ENCODE measurements around the gene SLX4IP. TPM values are rescaled to one million over a fixed set of nuclear protein-coding genes. Genes with fewer than 3 reads are reported as not detected.
A peak's percentile ranks its signal among the peaks of the same experiment; 100 is the strongest.

SLX4IP gene
- total and polyA plus RNA-seq, 2 of the 13 experiments (the other 11 are each of a cell fraction or from before 2014, with no cell fraction given) = 3.6 to 7.3 TPM

GRCh38 chr20:10651227-10651990, 216.3 kb downstream of the SLX4IP start:
- Histone ChIP-seq H3K4me3 (replicated peaks in 1 of 3; ENCODE audit: insufficient read depth in 1 of 3, low read depth in 2 of 3, low read length in 3 of 3) (no peak overlapping the region), H3K27ac (ENCODE audit: extremely low read length, insufficient read depth, low read length) (peak overlapping the region; percentile 69), H3K4me1 (ENCODE audit: insufficient read depth, low read length) (peaks cover 40% of the 10 kb centered on the region), H3K36me3 (replicated peaks in 1 of 2; ENCODE audit: control insufficient read depth in 1 of 2, insufficient read depth in 2 of 2, low read length in 2 of 2) (peaks cover 87 to 95% of the 10 kb centered on the region in 2 experiments), H3K79me2 (ENCODE audit: insufficient read depth, low read length) (peaks cover 18% of the 10 kb centered on the region), H3K9ac (ENCODE audit: insufficient read depth, low read depth, low read length) (no peak overlapping the region), H3K27me3 (ENCODE audit: control insufficient read depth in 1 of 2, insufficient read depth in 2 of 2, low read length in 2 of 2) (no peaks in the 10 kb centered on the region), H2AFZ (ENCODE audit: low read length) (no peak overlapping the region), H3K9me3 (ENCODE audit: low read length) (no peaks in the 10 kb centered on the region), H4K20me1 (ENCODE audit: insufficient read depth, low read length) (no peaks in the 10 kb centered on the region; the same call in 1 of the 2 replicates), H3K4me2 (ENCODE audit: low read depth, low read length) (no peak overlapping the region)
- DNase-seq (ENCODE audit: low spot score) (no peak), FAIRE-seq (no peak), ATAC-seq (no peak)
- BruUV-seq (replicated peaks) = no TSS peak
- intact Hi-C loops (cut with micrococcal nuclease; ENCODE audit: unreplicated experiment) (no loop called here), in situ Hi-C loops (cut with HindIII; ENCODE audit: extremely low pct_ligation_motif_present, low pct_unique_long_range_greater_than_20kb) (no loop called here)
- ChIA-PET POLR2A (interaction anchor here (1.6 kb wide), 1 partner anchor 20 kb away, joined by 8 read pairs; no protein-coding TSS in a partner anchor), CTCF (ENCODE audit: low intra/inter-chr PET ratio, low total read pairs) (no interaction called here)
- 96% methylated on average over 15 of the region's 15 CpGs for WGBS (ENCODE audit: low lambda C conversion rate)
- TF ChIP-seq CTCF (CRISPR knock-in tag; IDR thresholded peaks at IDR 0.05) (peak; percentile 30; the same call in 1 of the 2 replicates), STAG1 (CRISPR knock-in tag; IDR thresholded peaks at IDR 0.05) (peak; percentile 36; the same call in 1 of the 2 replicates), POLR2AphosphoS2 (IDR thresholded peaks at IDR 0.05; ENCODE audit: low read depth, low read length) (peak; percentile 69; the same call in 1 of the 2 replicates), RBM22 (optimal IDR thresholded peaks at IDR 0.05; ENCODE audit: low read length) (peak; percentile 69), SCMH1 (CRISPR knock-in tag; IDR thresholded peaks at IDR 0.05; ENCODE audit: borderline replicate concordance) (0 out of 2 replicates have a peak, but pooled peaks have one; percentile 48), NR1H2 (CRISPR knock-in tag; IDR thresholded peaks at IDR 0.05; ENCODE audit: borderline replicate concordance, low read depth) (no peak), ZNF768 (CRISPR knock-in tag; IDR thresholded peaks at IDR 0.05) (peak; percentile 20; the same call in 1 of the 2 replicates), KDM6A (CRISPR knock-in tag; IDR thresholded peaks at IDR 0.05; ENCODE audit: low read depth) (no peak), POLR2G (IDR thresholded peaks at IDR 0.05; ENCODE audit: low read depth, low read length) (peak; percentile 20; the same call in 1 of the 2 replicates)
